ENCODE data around the gene KCTD17. TPM values are rescaled to one million over a fixed set of nuclear protein-coding genes. Genes with fewer than 3 reads are reported as not detected.

KCTD17 gene
- total and polyA plus RNA-seq, 7 experiments from 2014 or later: 10.3 to 44.5 (median 23.6) TPM

- Histone ChIP-seq H3K36me3 (ENCODE audit: control insufficient read depth in 2 of 3, insufficient read depth in 3 of 3, low read length in 3 of 3) (no peaks in the 10 kb centered on the region), H3K27ac (ENCODE audit: low read depth, low read length) (no peak overlapping the region), H3K27me3 (ENCODE audit: control insufficient read depth in 2 of 2, insufficient read depth in 2 of 2, low read length in 2 of 2) (no peaks in the 10 kb centered on the region), H3K4me1 (ENCODE audit: control insufficient read depth in 2 of 2, insufficient read depth in 2 of 2, low read length in 2 of 2) (no peaks in the 10 kb centered on the region), H3K9me3 (ENCODE audit: control insufficient read depth in 2 of 3, low read length in 3 of 3) (no peaks in the 10 kb centered on the region), H3K4me3 (ENCODE audit: low read length) (no peak overlapping the region)
- no peak overlapping the region for H3K4me3 Mint-ChIP-seq
- no peak for ATAC-seq
- intact Hi-C loops (cut with micrococcal nuclease): no loop called here
- H3K27ac Mint-ChIP-seq: no peak overlapping the region
- ChIA-PET CTCF (no interaction called here), POLR2A (no interaction called here)
- H3K36me3 Mint-ChIP-seq: no peaks in the 10 kb centered on the region
- no peaks in the 10 kb centered on the region for H3K9me3 Mint-ChIP-seq
- DNase-seq: no peak
- peaks cover 0 to 15% (median 3%) of the 10 kb centered on the region in 7 donors for H3K4me1 Mint-ChIP-seq
- no peaks in the 10 kb centered on the region for H3K27me3 Mint-ChIP-seq
Measured at GRCh38 chr22:37047006-37047405, 4.5 kb upstream of the KCTD17 start.

GRCh38 chr22:37048133-37048532 lies 3.4 kb upstream of the KCTD17 start:
- Mint-ChIP-seq H3K27ac (no peak overlapping the region), H3K4me3 (no peak overlapping the region), H3K36me3 (no peaks in the 10 kb centered on the region), H3K9me3 (no peaks in the 10 kb centered on the region), H3K27me3 (no peaks in the 10 kb centered on the region), H3K4me1 (peaks cover 3 to 25% (median 11%) of the 10 kb centered on the region in 7 donors)
- Histone ChIP-seq H3K4me1 (ENCODE audit: control insufficient read depth in 2 of 2, insufficient read depth in 2 of 2, low read length in 2 of 2) (peaks cover 0 to 7% of the 10 kb centered on the region in 2 donors), H3K4me3 (ENCODE audit: low read length) (no peak overlapping the region), H3K27me3 (ENCODE audit: control insufficient read depth in 2 of 2, insufficient read depth in 2 of 2, low read length in 2 of 2) (no peaks in the 10 kb centered on the region), H3K9me3 (ENCODE audit: control insufficient read depth in 2 of 3, low read length in 3 of 3) (no peaks in the 10 kb centered on the region), H3K27ac (ENCODE audit: low read depth, low read length) (no peak overlapping the region), H3K36me3 (ENCODE audit: control insufficient read depth in 2 of 3, insufficient read depth in 3 of 3, low read length in 3 of 3) (no peaks in the 10 kb centered on the region)
- ChIA-PET POLR2A (interaction anchor here (0.6 kb wide), 1 partner anchor 92 kb away, joined by 4 read pairs; no protein-coding TSS in a partner anchor), CTCF (no interaction called here)
- DNase-seq (no peak), ATAC-seq (no peak)
- intact Hi-C loops (cut with micrococcal nuclease): no loop called here

- CTCF ChIA-PET: interaction anchor here (0.6 kb wide), 1 partner anchor 220 kb away, joined by 3 read pairs; no protein-coding TSS in a partner anchor
- H3K4me1 Mint-ChIP-seq: peaks cover 5 to 26% (median 14%) of the 10 kb centered on the region in 7 donors
- no peak overlapping the region for H3K4me3 Mint-ChIP-seq
- intact Hi-C loops (cut with micrococcal nuclease): no loop called here
- peaks cover 0 to 7% of the 10 kb centered on the region in 2 donors for H3K4me1 ChIP-seq (ENCODE audit: control insufficient read depth in 2 of 2, insufficient read depth in 2 of 2, low read length in 2 of 2)
- H3K36me3 Mint-ChIP-seq: peaks cover 0 to 4% (median 0%) of the 10 kb centered on the region in 5 donors
- H3K4me3 ChIP-seq (ENCODE audit: low read length): no peak overlapping the region
- no peaks in the 10 kb centered on the region for H3K36me3 ChIP-seq (ENCODE audit: control insufficient read depth in 2 of 3, insufficient read depth in 3 of 3, low read length in 3 of 3)
- no peaks in the 10 kb centered on the region for H3K27me3 Mint-ChIP-seq
- H3K9me3 ChIP-seq (ENCODE audit: control insufficient read depth in 2 of 3, low read length in 3 of 3): no peaks in the 10 kb centered on the region
- no peaks in the 10 kb centered on the region for H3K27me3 ChIP-seq (ENCODE audit: control insufficient read depth in 2 of 2, insufficient read depth in 2 of 2, low read length in 2 of 2)
- POLR2A ChIA-PET: no interaction called here
- DNase-seq (no peak), ATAC-seq (no peak)
- H3K27ac ChIP-seq (ENCODE audit: low read depth, low read length): no peak overlapping the region
- H3K27ac Mint-ChIP-seq: peak overlapping the region in 1 of 9 donors; percentile 84
- no peaks in the 10 kb centered on the region for H3K9me3 Mint-ChIP-seq
Measured at GRCh38 chr22:37049224-37049623, 2.3 kb upstream of the KCTD17 start.

DNA sequence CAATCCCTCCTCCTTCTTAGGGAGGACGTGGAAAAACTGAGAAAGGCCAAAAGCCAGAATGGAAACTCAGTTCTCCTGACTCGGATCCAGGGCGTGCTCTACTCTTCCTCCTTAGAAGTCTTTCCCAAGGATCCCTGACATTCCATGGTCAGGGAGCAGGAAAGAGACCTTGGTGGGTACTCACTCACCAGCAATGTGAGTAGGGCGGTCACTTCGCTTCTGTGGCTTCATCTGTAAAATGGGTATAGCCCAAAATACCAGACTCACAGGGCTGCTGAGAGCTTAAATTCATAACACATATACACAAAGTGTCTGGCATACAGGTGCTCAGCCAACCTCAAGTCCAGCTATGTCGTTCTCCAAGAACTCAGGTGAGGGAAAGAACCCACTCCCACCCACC lies 629 bp upstream of the KCTD17 start:
- Mint-ChIP-seq H3K36me3 (peaks cover 0 to 10% (median 0%) of the 10 kb centered on the region in 5 donors), H3K4me3 (peak overlapping the region; percentile 41 to 90 (median 78)), H3K9me3 (no peaks in the 10 kb centered on the region), H3K4me1 (peaks cover 5 to 15% (median 14%) of the 10 kb centered on the region in 7 donors), H3K27ac (no peak overlapping the region), H3K27me3 (no peaks in the 10 kb centered on the region)
- H3K27me3 ChIP-seq (ENCODE audit: control insufficient read depth in 2 of 2, insufficient read depth in 2 of 2, low read length in 2 of 2): no peaks in the 10 kb centered on the region
- ChIA-PET CTCF (interaction anchor here (1.0 kb wide), 1 partner anchor 35 kb away, joined by 3 read pairs; no protein-coding TSS in a partner anchor), POLR2A (interaction anchor here (0.7 to 0.9 kb wide), 3 partner anchors 29 to 275 kb away, joined by 4 read pairs; partner anchors contain the start of gene IFT27)
- H3K4me3 ChIP-seq (ENCODE audit: low read length): no peak overlapping the region
- no peak for ATAC-seq
- intact Hi-C loops (cut with micrococcal nuclease): loop anchor here (1.0 to 2.0 kb wide), 4 partner anchors 72 to 522 kb away; partner anchors contain the start of genes EIF3D (in 2 of the 2) and IFT27 (in 1 of the 2)
- peaks cover 0 to 7% of the 10 kb centered on the region in 2 donors for H3K4me1 ChIP-seq (ENCODE audit: control insufficient read depth in 2 of 2, insufficient read depth in 2 of 2, low read length in 2 of 2)
- peaks cover 0 to 14% (median 0%) of the 10 kb centered on the region in 3 experiments for H3K36me3 ChIP-seq (ENCODE audit: control insufficient read depth in 2 of 3, insufficient read depth in 3 of 3, low read length in 3 of 3)
- H3K27ac ChIP-seq (ENCODE audit: low read depth, low read length): no peak overlapping the region
- DNase-seq: no peak
- no peaks in the 10 kb centered on the region for H3K9me3 ChIP-seq (ENCODE audit: control insufficient read depth in 2 of 3, low read length in 3 of 3)

DNA sequence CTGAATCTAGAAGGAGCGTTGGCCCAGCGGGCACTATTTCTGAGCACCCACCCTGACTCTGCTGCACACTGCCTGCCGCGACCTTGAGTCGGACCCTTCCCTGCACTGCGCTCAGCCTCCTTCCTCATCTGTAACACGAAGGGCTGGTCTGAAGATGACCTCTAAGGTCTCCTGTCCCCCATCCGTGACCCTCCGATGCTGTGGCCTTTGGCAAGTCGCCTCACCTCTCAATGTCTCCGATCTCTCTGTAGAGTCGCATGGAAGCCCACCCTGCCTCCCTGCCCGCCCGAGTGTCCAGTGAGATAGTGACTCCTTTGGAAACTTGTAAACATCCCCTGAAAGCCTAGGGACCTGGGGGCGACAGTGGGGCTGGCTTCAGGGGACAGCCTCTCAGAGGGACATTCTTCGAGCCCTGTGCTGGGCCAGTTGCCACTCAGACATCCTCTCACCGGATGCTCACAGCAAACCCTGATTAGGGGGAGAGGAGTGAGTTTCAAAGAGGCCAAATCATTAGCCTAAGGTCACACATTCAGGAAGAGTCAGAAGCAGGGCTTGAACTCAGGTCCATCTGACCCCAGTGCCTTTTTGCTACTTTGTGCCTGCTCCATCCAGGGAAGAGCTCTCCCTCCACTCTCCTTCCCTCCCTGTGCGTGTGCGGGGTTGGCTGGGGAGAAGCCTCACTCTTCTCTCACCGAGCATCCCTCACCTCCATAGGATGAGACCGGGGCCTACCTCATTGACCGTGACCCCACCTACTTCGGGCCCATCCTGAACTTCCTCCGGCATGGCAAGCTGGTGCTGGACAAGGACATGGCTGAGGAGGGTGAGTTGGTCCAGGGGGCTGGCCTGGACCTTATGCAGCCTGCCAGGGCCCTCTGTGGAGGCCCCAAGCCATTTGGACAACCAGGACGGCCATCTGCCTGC lies 1.1 kb downstream of the KCTD17 start:
- H3K4me1 ChIP-seq (ENCODE audit: control insufficient read depth in 2 of 2, insufficient read depth in 2 of 2, low read length in 2 of 2): peaks cover 0 to 7% of the 10 kb centered on the region in 2 donors
- H3K27ac Mint-ChIP-seq: peak overlapping the region in 8 of 9 donors; percentile 40 to 89 (median 80)
- H3K36me3 ChIP-seq (ENCODE audit: control insufficient read depth in 2 of 3, insufficient read depth in 3 of 3, low read length in 3 of 3): peaks cover 0 to 32% (median 0%) of the 10 kb centered on the region in 3 experiments
- H3K9me3 Mint-ChIP-seq: no peaks in the 10 kb centered on the region
- intact Hi-C loops (cut with micrococcal nuclease): no loop called here
- H3K4me1 Mint-ChIP-seq: peaks cover 5 to 15% (median 14%) of the 10 kb centered on the region in 7 donors
- H3K9me3 ChIP-seq (ENCODE audit: control insufficient read depth in 2 of 3, low read length in 3 of 3): no peaks in the 10 kb centered on the region
- H3K4me3 Mint-ChIP-seq: peak overlapping the region; percentile 73 to 94 (median 86)
- ChIA-PET CTCF (no interaction called here), POLR2A (interaction anchor here (1.0 kb wide), 1 partner anchor 212 kb away, joined by 5 read pairs; no protein-coding TSS in a partner anchor)
- peaks cover 0 to 22% (median 0%) of the 10 kb centered on the region in 5 donors for H3K36me3 Mint-ChIP-seq
- no peak for ATAC-seq
- no peaks in the 10 kb centered on the region for H3K27me3 ChIP-seq (ENCODE audit: control insufficient read depth in 2 of 2, insufficient read depth in 2 of 2, low read length in 2 of 2)
- no peak for DNase-seq
- peak overlapping the region; percentile 74 for H3K4me3 ChIP-seq (ENCODE audit: low read length)
- H3K27ac ChIP-seq (ENCODE audit: low read depth, low read length): peak overlapping the region; percentile 72
- no peaks in the 10 kb centered on the region for H3K27me3 Mint-ChIP-seq

DNA sequence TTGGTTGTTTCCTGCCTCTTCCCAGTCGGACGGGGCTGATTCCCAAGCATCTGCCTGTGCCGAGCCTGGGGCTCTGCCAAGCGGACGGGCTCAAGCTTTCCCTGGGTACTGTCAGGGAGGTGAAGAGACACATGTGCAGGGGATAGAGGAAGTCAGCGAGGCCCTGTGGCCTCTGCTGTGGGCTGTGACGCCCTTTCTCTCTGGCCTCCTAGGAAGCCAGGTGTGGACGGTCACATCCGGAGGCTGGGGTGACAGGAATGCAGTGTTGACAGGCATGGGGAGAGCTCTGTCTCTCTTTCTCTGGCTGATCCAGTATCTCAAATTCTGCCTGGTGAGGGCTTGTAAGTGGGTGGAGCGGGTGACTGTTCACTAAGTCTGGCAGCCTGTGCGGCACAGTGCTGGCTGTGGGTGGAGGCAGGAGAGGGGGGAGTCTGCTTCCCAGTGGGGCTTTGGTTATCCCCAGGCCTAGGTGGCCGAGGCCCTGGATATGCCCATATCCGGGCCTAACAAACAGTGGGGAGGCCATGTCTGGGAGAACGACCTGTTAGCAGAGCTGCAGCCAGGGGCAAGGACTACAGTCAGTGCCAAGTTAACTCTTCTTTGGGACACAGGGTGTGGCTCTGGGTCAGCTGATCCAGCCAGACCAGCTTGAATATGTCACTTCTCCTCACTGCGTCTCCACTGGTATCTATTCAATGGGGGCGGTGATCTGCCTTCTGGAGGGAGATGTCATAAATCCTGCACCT lies 1.9 kb downstream of the KCTD17 start:
- no peak overlapping the region for H3K27ac Mint-ChIP-seq

More for the DNA sequence above, 1.9 kb downstream of the KCTD17 start:
- ATAC-seq (no peak), DNase-seq (no peak)
- intact Hi-C loops (cut with micrococcal nuclease): no loop called here
- H3K4me3 ChIP-seq (ENCODE audit: low read length): no peak overlapping the region
- peaks cover 5 to 18% (median 14%) of the 10 kb centered on the region in 7 donors for H3K4me1 Mint-ChIP-seq
- H3K27me3 ChIP-seq (ENCODE audit: control insufficient read depth in 2 of 2, insufficient read depth in 2 of 2, low read length in 2 of 2): no peaks in the 10 kb centered on the region
- peaks cover 0 to 26% (median 0%) of the 10 kb centered on the region in 5 donors for H3K36me3 Mint-ChIP-seq
- no peak overlapping the region for H3K27ac ChIP-seq (ENCODE audit: low read depth, low read length)
- no peaks in the 10 kb centered on the region for H3K9me3 Mint-ChIP-seq
- ChIA-PET CTCF (interaction anchor here (0.6 kb wide), 1 partner anchor 46 kb away, joined by 3 read pairs; no protein-coding TSS in a partner anchor), POLR2A (no interaction called here)
- peaks cover 0 to 7% of the 10 kb centered on the region in 2 donors for H3K4me1 ChIP-seq (ENCODE audit: control insufficient read depth in 2 of 2, insufficient read depth in 2 of 2, low read length in 2 of 2)
- peak overlapping the region in 6 of 10 donors; percentile 22 to 94 (median 82) for H3K4me3 Mint-ChIP-seq
- no peaks in the 10 kb centered on the region for H3K9me3 ChIP-seq (ENCODE audit: control insufficient read depth in 2 of 3, low read length in 3 of 3)
- H3K27me3 Mint-ChIP-seq: no peaks in the 10 kb centered on the region
- H3K36me3 ChIP-seq (ENCODE audit: control insufficient read depth in 2 of 3, insufficient read depth in 3 of 3, low read length in 3 of 3): peaks cover 0 to 40% (median 3%) of the 10 kb centered on the region in 3 experiments

Measured in naive thymus-derived CD4-positive, alpha-beta T cell (primary cell).